Fibroblast of skin of back (primary cell): Measurements from ENCODE around the gene LSM14B.

Source experiments
- DNase-seq: peaks from one replicate; pipeline ENCODE4 v3.0.0-alpha.2; 2013

Gene LSM14B

DNA sequence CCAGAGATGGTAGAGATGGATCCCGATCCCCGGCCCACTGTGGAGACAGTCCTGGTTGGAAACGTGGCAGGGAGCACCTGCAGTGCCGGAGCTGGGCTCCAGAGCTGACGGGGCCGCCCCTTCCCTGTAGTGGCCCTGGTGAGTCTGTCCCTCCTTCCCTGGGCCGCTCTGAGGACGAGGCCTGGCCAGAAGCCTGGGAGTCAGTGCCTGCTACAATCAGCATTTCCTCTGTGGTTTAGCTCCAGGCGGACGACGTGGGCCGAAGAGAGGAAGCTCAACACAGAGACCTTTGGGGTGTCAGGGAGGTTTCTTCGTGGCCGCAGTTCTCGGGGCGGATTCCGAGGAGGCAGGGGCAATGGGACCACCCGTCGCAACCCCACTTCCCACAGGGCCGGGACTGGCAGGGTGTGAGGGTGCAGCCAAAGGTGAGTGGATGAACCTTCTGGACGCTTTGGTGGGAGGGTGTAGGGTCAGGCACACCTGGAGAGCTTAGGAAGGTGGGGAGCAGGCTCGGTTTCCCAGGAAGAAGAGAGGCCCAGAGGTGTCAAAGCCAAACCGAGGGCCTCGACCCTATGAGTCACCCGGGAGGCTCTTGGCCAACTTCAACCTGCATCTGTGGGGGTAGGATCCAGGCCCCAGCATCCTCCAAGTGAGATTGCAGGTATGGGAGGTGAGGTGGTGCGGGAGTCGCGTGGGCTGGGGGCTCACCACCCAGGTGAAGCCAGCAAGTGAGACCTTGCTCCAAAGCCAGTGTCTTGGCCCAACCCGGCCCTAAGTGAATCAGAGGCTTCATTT lies 11.0 kb downstream of the LSM14B start:
- no peak for DNase-seq

DNA sequence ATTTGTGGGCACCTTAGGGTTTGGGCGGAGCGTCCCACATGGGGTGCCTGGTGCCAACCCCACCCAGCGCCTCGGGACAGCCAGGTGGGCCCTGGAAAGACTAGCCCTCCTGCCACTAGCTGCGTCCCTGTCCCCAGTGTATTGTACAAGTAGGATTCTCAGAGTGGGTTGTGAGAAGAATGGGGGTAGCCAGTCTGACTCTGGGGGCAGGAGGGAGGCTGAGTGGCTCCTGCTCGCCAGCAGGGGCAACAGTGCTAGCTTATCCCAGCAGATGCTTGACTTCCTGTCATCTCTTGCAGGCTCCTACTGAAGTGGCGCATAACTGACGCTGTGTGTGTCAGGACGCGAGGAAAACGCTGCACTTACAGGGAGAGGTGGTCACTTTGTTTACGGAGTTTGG lies 11.6 kb downstream of the LSM14B start:
- DNase-seq: no peak

DNA sequence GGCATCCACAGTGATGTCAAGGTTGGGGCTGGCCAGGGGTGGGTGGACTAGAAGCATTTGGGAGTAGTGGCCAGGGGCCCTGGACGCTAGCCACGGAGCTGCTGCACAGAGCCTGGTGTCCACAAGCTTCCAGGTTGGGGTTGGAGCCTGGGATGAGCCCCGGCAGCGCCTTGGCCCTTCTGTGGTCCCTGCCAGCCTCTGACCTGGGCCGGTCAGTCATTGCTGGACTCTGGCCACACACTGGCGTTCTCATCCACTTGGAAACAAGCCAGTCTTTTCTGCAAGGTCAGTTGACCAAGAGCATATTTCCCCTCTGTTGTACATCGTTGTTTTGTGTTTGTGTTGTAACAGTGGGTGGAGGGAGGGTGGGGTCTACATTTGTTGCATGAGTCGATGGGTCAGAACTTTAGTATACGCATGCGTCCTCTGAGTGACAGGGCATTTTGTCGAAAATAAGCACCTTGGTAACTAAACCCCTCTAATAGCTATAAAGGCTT lies 12.5 kb downstream of the LSM14B start:
- DNase-seq: no peak

DNA sequence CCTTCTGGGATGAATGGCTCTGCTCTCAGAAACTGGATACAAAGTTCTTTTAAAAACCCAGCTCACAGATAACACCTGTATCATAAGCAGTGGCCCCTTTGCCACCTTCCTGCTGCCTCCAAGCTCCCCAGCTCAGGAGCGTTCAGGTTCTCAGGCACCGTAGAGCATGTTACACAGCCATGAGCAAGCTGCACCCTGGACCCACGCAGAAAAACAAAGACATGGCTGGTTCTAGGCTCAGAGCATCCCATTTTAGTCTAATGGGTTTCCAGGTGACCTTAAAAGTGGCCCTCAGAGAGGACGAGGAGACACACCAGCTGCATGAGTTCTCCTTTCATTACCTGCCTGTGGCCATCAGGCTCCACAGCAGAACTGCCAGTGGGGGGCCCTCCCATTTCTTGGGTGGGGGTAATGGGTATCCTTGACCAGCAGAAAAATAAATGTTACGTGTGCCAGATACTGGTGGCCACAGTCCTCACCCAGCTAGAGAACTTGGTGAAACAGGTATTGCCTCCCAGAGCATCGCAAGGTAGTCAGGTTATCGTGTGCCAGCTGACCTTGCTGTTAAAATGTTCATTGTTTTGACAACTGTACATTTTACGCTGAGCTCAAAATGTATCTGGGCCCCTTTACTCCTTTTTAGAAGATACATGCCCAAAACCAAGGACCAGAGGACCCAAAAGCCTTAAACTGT lies 13.4 kb downstream of the LSM14B start:
- DNase-seq: no peak

DNA sequence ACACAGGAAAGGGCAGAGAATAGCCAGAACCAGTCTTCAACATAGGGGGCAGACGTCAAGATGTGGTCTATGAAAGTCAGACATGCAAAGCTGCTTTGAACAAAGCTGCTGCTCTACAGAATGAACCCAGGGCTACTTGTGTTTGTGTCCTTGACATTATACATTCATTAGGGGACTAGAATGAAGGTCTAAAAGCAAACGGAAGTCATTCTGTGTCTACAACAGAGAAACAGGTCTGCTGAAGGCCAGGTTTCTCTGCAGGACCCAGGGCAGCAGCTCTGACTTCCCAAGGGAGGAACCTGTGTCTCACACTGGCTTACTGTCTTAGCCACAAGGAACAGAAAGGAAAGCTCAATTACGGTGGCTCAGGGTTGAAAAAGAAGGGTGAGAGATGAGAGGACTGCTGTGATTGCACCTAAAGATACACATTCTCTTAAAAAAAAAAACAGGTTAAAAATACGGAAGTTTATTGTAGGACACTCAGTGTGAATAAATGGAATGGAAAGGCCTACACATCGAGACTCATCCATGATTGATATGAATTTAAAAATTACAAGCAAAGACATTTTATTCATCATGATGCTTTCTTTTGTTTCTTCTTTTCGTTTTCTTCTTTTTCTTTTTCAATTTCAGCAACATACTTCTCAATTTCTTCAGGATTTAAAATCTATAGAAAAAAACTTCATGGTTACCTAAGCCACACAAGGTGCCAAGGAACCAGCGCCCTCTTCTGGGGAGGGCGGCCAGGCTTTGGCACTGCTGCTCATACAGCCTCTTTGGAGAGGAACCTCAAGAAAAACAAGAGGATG lies 14.2 kb downstream of the LSM14B start:
- DNase-seq: peak; percentile 57

DNA sequence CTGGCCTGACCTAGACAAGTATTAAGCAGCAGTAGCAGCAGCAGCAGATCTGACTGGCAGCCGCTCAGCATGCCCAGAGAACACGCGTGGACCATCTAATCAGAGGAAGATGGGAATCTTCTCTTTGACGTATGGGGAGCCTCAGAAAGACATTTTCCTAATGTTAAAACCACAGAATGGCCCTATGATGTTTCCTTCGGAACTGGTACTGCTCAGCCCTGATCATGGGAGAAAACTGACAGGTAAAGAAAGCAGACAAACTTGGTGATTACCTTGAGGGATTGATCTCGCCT lies 14.8 kb downstream of the LSM14B start:
- DNase-seq: no peak

DNA sequence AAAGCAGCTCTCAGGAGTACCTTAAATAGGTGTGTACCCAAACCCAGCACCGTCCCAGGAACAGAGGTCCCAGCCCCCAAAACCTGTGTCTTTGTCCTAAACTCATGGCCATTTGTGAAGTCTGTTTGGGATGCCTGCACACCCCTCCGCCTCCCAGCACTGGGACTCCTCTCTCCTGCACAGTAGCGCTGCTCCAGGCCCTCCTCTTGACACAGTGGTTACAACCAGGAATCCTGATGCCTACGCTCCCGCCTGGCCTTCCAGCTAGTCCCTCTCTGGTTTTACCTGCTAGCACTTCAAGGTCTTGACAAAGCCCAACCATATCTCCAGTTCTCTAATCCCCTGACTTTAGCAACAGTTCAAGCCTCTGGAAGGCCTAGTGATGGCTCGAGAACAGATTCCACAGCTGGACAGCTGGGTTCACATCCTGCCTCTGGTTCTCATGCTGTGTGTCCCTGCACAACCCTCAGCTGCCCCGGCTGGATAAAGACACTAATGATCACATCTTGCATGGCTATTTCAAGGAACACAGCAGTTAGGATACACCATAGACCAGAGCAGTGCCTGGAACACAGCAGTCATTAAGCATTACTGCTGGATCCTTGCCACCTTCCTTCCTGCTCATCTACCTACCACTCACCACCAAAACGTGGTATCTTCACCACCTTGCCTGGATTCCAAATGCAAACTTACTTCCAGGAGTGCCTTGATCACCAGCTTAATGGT lies 15.4 kb downstream of the LSM14B start:
- DNase-seq: no peak

DNA sequence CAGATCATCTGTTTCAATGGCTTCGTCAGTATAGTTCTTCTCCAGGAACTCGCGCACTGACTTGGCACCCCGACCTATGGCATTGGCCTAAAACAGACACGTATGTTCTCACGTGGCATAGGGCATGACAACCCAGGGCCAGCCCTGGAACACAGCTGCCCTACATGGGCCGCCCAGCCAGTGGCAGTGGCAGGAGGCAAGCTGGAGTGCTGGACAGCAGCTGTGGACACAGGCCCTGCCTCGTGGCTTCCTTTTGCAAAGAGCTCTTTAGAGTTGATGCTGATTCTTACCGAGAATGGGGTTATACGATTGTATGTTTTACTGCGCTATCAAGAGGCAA lies 15.9 kb downstream of the LSM14B start:
- DNase-seq: no peak

DNA sequence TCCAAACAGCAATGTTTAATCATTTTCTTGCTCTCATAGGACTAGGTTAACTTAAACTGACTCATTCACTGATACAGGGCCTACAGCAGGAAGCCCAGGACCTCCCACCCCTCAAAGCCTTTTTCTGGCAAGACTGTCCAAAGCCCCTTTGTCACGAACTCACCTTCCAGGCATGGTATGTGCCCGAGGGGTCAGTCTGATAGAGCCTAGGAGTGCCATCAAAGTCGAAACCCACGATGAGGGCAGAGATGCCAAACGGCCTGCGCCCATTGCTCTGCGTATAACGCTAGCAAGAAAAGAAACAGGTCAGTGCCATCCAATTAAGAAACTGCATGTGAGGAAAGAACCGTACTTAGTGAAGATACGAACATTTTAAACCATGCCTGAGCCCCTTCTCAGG lies 16.6 kb downstream of the LSM14B start:
- DNase-seq: no peak

DNA sequence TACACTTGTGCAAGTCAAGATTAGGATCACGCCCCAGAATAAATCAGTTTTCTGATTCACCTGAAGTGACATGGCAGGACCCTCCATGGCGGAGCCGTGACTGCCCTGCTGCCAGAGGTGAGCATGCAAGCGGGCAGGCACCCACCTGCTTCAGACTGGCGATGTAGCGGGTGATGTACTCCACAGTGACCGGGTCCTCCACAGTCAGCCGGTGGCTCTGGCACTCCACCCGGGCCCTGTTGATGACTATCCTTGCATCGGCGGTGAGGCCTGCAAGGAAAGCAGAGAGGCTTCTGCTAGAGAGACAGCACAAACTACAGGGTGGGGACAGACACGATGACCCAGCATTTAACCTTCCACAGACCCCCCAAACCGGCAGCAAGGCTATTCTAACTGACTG lies 17.4 kb downstream of the LSM14B start:
- DNase-seq: no peak

DNA sequence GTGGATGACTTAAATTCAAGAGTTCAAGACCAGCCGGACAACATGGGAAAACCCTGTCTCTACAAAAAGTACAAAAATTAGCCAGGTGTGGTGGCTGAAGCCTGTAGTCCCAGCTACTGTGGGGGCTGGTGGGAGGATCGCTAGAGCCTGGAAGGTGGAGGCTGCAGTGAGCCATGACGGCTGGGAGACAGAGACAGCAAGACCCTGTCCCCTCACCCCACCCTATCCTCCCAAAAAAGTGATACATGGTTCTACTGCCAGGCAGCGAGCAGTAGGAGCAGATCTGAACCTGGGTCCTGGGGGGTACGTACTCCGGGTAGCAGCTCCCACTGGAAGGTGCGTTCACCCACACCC lies 18.7 kb downstream of the LSM14B start:
- DNase-seq: no peak

DNA sequence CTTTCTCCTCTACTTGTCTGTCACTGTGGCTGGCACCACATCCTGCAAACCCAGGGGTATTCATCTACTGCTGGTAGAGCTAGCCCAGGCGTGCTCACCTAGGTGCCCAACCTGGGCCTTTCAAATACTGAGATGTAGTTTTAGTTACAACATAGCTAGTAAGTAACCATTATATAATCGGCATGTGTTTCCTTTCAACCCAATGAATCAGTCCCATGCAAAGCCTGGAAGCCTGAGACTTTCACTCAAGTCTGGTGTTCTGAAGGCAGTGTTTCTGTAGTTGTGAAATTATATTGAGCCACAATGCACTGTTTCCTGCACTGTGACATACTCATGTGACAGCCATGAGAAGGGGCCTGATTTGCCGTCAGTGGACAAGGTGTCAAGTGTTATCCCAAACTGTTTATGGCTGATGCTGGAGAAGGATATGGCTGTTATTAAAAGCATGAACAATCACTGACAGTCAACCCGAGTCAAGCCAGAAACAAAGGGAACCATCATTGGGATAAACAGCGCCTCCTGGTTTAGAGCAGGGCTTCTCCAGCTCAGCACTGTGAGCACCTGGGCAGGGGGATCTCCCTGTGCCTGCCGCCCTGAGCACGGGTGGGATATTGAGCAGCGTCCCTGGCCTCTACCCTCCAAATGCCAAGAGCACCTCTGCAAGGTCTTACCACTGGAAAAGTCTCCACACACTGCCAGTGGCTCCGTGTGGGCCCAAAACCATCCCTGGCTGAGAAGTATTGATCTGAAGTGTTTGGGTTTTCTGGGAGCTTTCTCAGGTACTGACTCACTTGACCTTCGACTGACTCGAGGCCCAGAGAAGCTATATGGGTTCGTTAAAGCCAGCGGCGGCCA lies 19.3 kb downstream of the LSM14B start:
- peak; percentile 33 for DNase-seq

DNA sequence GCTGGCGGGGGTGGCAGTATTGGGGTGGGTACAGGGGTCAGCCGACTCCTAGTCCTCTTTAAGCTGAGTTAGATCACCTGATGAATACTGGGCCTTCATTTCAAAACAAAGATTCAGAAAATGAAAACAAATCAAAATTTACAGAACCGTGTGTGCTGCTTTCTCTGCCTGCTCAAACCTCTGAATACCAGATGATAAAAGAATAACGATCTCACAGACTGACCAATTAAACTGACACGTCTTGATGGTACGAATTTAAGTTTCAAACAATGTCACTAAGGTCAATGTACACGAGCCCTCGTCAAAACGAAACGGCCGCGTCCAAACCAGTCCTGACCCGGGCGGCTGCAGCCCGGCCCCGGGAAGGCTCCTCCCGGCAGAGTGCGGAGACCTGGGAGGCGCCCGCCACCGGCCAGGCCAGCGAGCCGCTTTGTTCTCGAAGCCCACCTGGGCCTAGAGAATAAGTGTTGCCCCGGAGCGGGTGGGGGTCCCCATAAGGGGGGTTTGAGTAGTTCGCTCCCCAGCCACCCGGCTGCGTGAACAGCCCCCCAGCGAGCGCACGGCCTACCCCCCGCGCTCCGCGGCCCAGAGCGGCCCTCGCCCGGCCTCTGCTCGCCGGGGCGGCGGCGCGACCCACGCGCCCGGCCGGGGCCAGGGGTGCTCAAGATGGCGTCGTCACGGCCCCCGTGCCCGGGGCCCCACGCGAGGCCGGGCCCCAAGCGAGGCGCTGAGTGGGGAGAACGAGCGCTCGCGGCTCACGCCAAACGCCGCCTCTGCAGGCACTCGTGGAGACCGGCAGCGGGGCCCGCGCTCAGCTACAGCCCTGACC lies 20.2 kb downstream of the LSM14B start:
- DNase-seq: no peak

DNA sequence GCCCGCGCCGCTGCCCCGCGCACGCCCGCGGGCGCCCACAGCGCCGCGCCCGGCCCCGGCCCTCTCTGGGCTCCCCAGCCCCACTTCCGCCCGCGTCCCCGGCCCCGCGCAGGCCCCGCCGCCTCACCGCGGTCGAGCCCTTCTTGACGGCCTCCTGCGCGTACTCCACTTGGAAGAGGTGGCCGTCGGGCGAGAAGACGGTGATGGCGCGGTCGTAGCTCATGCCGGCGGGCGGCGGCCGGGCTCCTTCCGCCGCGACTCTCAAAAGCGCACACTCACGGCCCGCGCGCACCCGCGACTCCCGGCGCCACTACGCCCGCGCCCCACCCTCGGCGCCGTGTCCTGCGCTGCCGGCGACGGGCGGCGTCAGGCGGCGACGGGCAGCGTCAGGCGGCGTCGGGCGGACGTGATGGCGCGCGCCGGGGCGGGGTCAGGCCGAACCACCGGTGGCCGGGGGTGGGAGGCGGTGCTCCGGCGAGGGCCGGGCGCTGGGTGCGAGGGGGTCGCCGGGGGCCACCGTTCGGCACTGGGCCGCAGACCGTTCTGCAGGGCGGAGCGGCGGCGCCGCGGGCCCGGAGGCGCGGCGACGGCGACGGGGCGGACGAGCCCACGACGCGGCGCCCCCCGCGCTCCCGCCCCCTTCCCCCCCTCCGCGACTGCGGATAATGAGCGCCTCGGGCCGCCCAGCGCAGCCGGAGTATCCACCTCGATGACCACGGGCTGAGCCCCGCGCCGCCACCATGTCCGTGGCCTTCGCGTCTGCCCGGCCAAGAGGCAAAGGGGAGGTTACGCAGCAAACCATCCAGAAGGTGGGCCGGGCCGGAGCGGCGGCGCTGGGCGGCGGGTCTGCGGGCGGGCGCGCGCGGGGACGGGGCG lies 21.0 kb downstream of the LSM14B start, which contains the start of the genes PSMA7 and SS18L1:
Gene PSMA7, minus strand, starts transcription at position 314 of the 876 bp plus-strand sequence. Its CDS starts 91 bp downstream, at position 223.
Gene SS18L1, plus strand, starts transcription at position 689 of the 876 bp plus-strand sequence. Its CDS starts 52 bp downstream, at position 741.
- DNase-seq: peak; percentile 91

DNA sequence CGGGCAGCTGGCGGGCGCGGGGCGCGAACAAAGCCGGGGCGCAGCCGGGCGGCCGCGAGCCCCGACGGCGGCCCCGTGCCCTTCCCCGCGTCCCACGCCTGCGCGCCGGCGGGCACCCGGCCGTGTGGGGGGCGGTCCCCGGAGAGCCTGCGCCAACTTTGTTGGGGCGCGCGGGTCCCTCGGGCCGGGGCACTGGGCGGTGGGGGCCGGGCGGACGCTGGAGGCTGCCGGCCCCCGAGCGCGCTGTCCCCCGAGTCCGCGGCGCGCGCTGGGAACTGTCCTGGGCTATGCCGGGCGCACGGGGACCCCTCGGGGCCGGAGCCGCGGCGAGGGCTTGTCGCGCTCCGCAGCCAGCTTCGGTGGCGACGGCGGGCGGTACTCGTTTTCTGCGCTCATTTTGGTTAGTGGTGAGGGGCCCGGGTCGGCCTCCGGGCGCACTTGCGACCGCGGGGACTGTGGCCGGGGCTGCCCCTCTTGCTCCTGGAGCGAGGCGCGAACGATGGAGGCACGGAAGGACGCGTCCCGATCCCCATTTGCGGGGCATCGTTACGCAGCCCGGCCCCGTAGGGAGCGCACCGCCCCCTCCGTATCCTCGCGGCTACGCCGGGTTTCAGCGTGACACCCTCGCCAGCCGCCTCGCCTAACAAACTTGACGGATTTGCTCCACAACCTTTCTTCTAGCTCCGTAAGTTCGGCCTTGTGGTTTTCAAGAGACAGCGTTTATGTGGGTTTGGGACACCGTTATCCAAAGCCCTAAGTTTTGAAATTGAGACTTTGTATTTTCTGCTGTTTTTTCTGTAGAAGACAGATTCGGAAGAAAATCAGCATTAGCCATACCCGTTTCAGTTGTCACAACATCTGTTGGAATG lies 21.9 kb downstream of the LSM14B start:
- DNase-seq: peak; percentile 68

DNA sequence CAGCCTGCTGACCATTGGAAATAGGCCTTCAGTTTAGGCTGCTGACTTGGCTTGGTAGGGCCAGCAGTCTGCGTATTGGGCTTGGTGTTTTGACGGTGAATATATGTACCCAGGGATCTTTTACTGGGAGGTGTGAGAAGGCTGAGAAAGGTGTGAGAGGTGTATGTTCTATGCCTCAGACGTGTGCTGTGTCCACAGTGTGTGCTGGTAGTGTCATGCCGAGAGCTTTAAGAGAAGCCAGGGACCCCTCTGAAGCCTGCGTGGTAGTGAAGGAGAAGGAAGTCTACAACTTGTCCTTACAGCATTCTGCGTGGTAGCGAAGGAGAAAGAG lies 23.4 kb downstream of the LSM14B start:
- no peak for DNase-seq

DNA sequence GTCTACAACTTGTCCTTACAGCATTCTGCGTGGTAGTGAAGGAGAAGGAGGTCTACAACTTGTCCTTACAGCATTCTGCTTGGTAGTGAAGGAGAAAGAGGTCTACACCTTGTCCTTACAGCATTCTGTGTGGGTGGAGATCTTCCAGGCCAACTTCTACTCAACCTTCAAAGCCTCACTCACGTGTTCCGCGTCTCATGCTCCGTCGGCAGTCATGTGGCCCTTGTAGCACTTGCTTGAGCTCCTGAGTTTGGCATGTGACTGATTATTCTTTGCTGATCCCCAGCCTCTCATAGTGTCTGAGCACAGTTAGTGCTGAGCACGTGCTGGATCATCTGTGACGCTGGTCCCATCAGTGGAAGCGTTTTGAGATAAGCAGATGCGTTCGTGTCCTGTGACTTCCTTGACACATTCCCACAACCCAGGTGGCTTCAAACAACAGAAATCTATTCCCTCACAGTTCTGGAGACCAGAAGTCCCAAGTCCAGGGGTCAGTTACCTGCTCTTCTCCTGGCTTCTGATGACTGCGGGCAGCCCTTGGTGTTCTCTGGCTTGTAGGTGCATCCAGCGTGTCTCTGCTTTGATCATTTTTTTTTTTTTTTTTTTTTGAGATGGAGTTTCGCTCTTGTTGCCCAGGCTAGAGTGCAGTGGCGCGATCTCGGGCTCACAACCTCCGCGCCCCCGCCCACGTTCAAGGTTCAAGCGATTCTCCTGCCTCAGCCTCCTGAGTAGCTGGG lies 23.9 kb downstream of the LSM14B start:
- DNase-seq: no peak

DNA sequence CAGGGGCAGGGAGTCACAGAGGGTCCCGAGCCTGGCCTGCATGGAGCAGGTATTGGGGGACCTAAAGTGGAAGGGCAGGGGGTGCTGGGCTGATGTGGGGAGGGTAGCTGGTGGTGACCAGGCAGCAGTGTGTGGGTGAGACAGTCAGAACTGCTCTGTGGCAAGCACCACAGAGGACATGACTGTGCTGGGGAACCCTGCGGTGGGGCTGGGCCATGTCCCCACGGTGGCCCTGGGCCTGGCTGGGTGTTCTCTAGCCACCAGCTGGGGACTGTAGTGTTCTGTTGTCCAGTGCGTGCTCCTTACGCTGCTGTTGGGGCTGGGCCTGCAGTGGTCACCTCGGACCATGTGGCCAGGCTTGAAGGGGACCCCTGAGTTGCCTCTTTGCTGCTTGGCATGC lies 24.9 kb downstream of the LSM14B start:
- no peak for DNase-seq
